Thoracic aorta (tissue), 2 donors: ENCODE data around the gene SAP30BP. TPM values are rescaled to one million over a fixed set of nuclear protein-coding genes. Genes with fewer than 3 reads are reported as not detected.

Experiments used
- ATAC-seq: fragments of 150-250 bp; one replicate; pipeline ENCODE4 v1.8.0; 2017; ENCODE audit warnings: low read depth; ENCODE audit not compliant: insufficient number of reproducible peaks, low FRiP score
- DNase-seq: peaks from one replicate; pipeline ENCODE4 v3.0.0-alpha.2; 2020; ENCODE audit warnings: low spot score
- H3K27ac ChIP-seq, 2 donors: fragments of 200-600 bp; sonication (generic); 1 replicate in 1 of 2; 2 replicates in 1 of 2; pipeline ENCODE4 v1.5.1; 2016; ENCODE audit warnings: mild to moderate bottlenecking in 2 of 2, moderate library complexity in 2 of 2
- H3K27me3 ChIP-seq: fragments of 200-600 bp; sonication (generic); replicated peaks from 2 replicates; pipeline ENCODE4 v1.6.0; 2016; ENCODE audit warnings: mild to moderate bottlenecking; ENCODE audit not compliant: insufficient read depth
- H3K36me3 ChIP-seq: fragments of 200-600 bp; sonication (generic); one replicate; pipeline ENCODE4 v1.5.1; 2016
- H3K4me1 ChIP-seq, 2 donors: fragments of 200-600 bp; sonication (generic); 1 replicate in 1 of 2; 2 replicates in 1 of 2; pipeline versions ENCODE4 v1.5.1 to v1.6.0; 2016; ENCODE audit warnings: low read depth in 2 of 2, mild to moderate bottlenecking in 1 of 2; ENCODE audit not compliant: control insufficient read depth in 1 of 2
- H3K4me3 ChIP-seq: fragments of 200-600 bp; sonication (generic); 2 replicates; pipeline ENCODE4 v1.5.1; 2016; ENCODE audit warnings: mild to moderate bottlenecking
- H3K9me3 ChIP-seq: fragments of 200-600 bp; sonication (generic); 2 replicates; pipeline ENCODE4 v1.5.1; 2016
- CTCF ChIP-seq: fragments of 200-600 bp; sonication (generic); IDR thresholded peaks from one replicate; pipeline ENCODE4 v1.5.1; 2019; ENCODE audit warnings: antibody characterized with exemption
- total RNA-seq, 2 donors: library from RNA; depleted of rRNA; stranded (reverse); fragments of >200 nt; gene quantifications; one replicate each; pipeline versions ENCODE4 v1.1.0 to v1.2.3, GENCODE V29; 2016

Gene SAP30BP
- total RNA-seq, 2 donors from 2014 or later, result 65.1 to 70.4 TPM

GRCh38 chr17:75685499-75685898 lies 18.4 kb downstream of the SAP30BP start:
- no peak for TF ChIP-seq CTCF
- peaks cover 2% of the 10 kb centered on the region for H3K36me3 ChIP-seq
- H3K4me1 ChIP-seq, result peaks cover 3 to 6% of the 10 kb centered on the region in 2 donors
- H3K27ac ChIP-seq, result no peak overlapping the region
- no peak overlapping the region for H3K4me3 ChIP-seq
- no peak for DNase-seq
- H3K9me3 ChIP-seq, result no peaks in the 10 kb centered on the region
- no peaks in the 10 kb centered on the region for H3K27me3 ChIP-seq
- no peak for ATAC-seq

GRCh38 chr17:75688209-75688825 lies 21.2 kb downstream of the SAP30BP start:
- peaks cover 3 to 15% of the 10 kb centered on the region in 2 donors for H3K4me1 ChIP-seq
- H3K4me3 ChIP-seq, result no peak overlapping the region
- no peak for ATAC-seq
- TF ChIP-seq CTCF, result no peak
- peaks cover 5% of the 10 kb centered on the region for H3K36me3 ChIP-seq
- no peaks in the 10 kb centered on the region for H3K9me3 ChIP-seq
- no peak for DNase-seq
- peak overlapping the region; percentile 1 to 39 for H3K27ac ChIP-seq
- H3K27me3 ChIP-seq, result no peaks in the 10 kb centered on the region

- Histone ChIP-seq H3K27ac (no peak overlapping the region), H3K9me3 (no peaks in the 10 kb centered on the region)
Measured at GRCh38 chr17:75689441-75689873, 22.3 kb downstream of the SAP30BP start.

GRCh38 chr17:75691371-75691791 lies 24.2 kb downstream of the SAP30BP start:
- Histone ChIP-seq H3K4me3 (no peak overlapping the region), H3K27me3 (no peaks in the 10 kb centered on the region), H3K36me3 (peaks cover 15% of the 10 kb centered on the region), H3K27ac (no peak overlapping the region), H3K9me3 (no peaks in the 10 kb centered on the region), H3K4me1 (peaks cover 5 to 27% of the 10 kb centered on the region in 2 donors)
- no peak for DNase-seq
- ATAC-seq, result no peak
- TF ChIP-seq CTCF, result no peak

More at GRCh38 chr17:75689441-75689873, 22.3 kb downstream of the SAP30BP start:
- peaks cover 5 to 24% of the 10 kb centered on the region in 2 donors for H3K4me1 ChIP-seq
- DNase-seq (no peak), ATAC-seq (no peak)
- peaks cover 14% of the 10 kb centered on the region for H3K36me3 ChIP-seq
- H3K27me3 ChIP-seq, result no peaks in the 10 kb centered on the region
- TF ChIP-seq CTCF, result no peak
- H3K4me3 ChIP-seq, result no peak overlapping the region

GRCh38 chr17:75691801-75692626 lies 24.9 kb downstream of the SAP30BP start:
- peaks cover 16% of the 10 kb centered on the region for H3K36me3 ChIP-seq
- TF ChIP-seq CTCF, result no peak
- DNase-seq (no peak), ATAC-seq (no peak)
- H3K9me3 ChIP-seq, result no peaks in the 10 kb centered on the region
- H3K27ac ChIP-seq, result no peak overlapping the region
- H3K4me3 ChIP-seq, result no peak overlapping the region
- H3K4me1 ChIP-seq, result peaks cover 5 to 24% of the 10 kb centered on the region in 2 donors
- no peaks in the 10 kb centered on the region for H3K27me3 ChIP-seq
